Right forelimb (tissue), 1 donor: ENCODE measurements around the gene KIAA1143.

Experiments used
- DNase-seq: peaks from one replicate; pipeline ENCODE4 v3.0.0-alpha.2; 2018

The KIAA1143 gene

DNA sequence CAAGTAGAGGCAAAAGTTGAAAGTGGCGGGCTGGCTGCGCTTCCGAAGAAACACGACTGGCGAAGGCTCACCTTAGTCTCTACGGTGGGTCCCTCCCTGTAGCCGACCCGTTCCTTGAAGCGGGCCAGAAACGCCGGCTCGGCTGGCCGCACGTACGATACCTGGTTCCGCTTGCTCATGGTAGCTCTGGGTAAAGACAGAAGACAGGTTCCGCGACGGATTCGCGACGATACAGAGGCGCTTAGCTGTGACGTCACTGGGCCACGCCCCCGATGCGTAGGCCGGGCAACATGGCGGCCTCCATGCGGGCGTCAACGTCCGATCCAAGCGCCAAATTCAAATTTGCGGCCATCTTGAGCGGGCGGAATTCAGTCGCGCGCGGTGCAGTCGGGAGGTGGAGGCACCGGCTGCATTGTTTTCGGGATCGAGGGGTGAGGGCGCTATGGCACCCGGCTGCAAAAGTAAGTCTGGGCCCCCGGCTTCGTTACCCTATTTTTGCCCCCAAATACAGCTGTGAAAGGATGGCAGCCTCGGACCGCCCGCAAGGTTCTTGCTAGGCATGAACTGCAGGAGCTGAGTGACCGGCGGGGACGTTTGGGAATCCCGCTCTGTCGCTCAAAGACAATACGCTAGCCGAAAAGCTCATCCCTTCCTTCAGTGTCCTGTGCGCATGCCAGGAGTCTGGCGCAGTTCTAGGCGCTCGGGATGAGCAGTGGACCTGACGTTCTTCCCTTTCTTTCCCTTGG lies at the start of gene KIAA1143, which contains the start of gene KIF15:
KIAA1143 (minus strand) TSS at position 196 of the 746 bp plus-strand sequence; CDS start at position 179, 17 bp downstream.
KIF15 (plus strand) TSS at position 371 of the 746 bp plus-strand sequence; CDS start at position 443, 72 bp downstream.
- DNase-seq, result peak; percentile 98

DNA sequence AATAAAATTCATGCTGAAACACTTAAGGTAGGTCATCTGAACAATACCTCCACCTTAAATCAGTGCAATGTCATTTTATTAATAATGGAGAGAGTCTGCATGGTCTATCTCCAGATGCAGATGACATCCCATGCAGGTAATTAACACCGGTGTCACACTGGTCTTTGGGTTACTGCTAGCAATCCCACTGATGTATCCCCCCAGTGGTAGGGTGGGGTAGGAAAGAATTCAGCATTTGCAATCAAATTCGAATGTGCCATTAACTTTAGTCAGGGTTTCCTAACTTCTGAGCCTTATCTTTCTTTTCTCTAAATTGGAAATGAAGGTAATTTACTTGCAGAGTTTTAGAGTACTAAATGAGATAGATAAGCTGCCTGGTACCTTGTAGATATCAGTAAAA lies 44.5 kb upstream of the KIAA1143 start:
- DNase-seq, result no peak

- DNase-seq, result no peak
Observed at GRCh38 chr3:44803298-44803697, 41.9 kb upstream of the KIAA1143 start.

- DNase-seq, result no peak
Observed at GRCh38 chr3:44802011-44802410, 40.6 kb upstream of the KIAA1143 start.

GRCh38 chr3:44795197-44795596 lies 33.8 kb upstream of the KIAA1143 start:
- DNase-seq, result no peak

- DNase-seq, result no peak
Observed at GRCh38 chr3:44782891-44783290, 21.5 kb upstream of the KIAA1143 start.

DNA sequence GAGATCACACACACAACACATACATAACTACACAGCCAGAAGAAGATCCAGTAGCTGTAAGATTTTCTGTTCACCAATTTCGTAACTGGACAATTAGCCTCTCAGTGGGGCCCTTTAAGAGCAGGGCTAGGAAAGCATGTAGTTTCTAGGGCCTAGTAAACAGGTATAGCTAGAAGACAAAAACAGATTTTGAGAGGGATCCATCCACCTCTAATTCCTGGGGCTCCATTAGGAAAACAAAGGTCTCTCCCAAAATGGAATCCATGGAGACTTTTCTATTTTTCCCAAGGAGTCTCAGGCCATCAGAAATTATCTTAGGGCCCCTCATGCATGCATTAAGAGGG lies 10.7 kb upstream of the KIAA1143 start:
- DNase-seq, result no peak

- no peak for DNase-seq
Observed at GRCh38 chr3:44771424-44772098, 10.1 kb upstream of the KIAA1143 start.

DNA sequence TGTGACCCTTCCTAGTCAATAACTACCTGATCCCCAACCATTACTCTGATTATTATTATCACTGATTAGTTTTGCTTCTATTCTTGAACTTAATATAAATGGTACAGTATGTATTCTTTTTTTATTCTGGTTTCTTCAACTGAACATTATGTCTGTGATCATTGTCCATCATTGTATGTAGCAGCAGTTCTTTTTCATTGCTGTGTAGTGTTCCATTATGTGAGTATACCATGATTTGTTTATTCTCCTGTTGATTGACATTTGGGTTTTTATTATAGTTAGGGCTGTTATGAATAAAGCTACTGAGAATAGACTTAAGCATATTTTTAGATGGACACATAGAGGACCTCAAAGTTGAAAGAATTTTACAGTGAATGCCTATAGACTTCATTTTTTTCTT lies 2.8 kb upstream of the KIAA1143 start:
- DNase-seq, result no peak

DNA sequence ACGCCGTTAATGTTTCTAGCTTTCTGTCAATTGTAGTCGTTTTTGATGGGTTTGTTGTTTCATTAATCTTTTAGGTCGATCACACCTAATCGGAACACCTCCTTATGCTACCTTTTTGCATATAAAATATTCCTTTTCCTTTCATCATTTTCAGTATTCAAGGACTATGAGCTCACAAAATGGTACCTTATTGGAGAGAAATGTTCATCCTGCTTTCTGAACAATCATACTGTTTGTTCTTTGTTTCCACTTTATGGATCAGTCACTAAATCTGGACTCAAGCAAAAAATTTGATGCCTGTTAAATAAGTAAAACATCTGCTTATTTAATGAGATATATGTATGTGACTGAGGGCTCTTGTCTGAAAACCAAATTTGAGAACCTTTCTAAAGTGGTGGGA lies 1.3 kb upstream of the KIAA1143 start:
- no peak for DNase-seq

- no peak for DNase-seq
Observed at GRCh38 chr3:44762170-44762677, 805 bp upstream of the KIAA1143 start.

DNA sequence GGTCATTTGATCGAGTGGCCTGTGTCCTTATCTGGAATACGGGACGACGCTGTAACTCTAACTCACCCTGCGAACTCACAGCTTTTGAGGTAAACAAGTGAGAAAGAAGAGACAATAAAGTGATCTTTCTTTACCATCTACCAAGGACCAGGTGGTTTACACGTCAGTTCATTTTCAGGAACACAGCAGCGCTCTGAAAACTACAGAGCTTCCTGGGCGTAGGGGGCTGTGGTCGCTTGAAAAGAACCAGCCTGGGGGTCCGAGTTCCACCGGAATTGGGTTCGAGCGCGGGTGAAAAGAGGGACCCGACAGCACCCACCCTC lies 357 bp downstream of the KIAA1143 start:
- no peak for DNase-seq

DNA sequence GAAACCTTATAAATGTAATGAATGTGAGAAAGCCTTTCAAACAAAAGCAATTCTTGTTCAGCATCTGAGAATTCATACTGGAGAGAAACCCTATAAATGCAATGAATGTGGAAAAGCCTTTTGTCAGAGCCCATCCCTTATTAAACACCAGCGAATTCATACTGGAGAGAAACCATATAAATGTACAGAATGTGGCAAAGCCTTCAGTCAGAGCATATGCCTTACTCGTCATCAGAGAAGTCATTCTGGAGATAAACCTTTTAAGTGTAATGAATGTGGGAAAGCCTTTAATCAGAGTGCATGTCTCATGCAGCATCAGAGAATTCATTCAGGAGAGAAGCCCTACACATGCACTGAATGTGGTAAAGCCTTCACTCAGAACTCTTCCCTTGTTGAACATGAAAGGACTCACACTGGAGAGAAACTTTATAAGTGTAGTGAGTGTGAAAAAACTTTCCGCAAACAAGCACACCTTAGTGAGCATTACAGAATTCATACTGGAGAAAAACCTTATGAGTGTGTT lies 26.7 kb downstream of the KIAA1143 start:
- DNase-seq, result no peak

DNA sequence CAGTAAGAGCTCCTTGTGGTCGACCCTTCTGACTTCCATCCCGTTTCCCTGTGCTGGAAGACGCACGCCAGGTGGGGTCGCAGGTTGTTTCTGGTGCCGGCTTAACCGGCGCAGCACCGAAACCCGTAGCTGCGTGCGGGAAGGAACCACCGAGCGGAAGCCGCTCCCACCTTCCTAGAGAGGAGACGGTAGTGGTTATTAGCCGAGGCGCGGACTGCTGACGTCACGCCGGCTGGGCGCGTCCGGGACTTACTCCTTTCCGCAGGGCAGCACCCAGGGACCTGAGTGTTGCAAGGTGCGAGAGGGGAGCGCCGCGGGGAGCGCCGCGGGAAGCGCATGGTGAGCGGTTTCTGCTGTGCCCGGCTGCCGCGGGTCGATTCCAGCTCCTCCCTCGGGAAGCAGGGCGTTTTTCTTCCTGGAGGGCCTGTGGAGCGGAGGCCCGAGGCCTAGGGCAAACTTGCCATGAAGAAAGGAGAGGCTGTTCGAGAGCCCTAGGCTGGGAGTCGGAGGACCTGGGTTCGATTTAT lies 32.0 kb downstream of the KIAA1143 start, which contains the start of gene ZNF501:
ZNF501 (plus strand) TSS at position 252 of the 527 bp plus-strand sequence. CDS start 4,787 bp downstream, outside the sequence.
- DNase-seq, result peak; percentile 95

- no peak for DNase-seq
Observed at GRCh38 chr3:44722103-44722401, 39.4 kb downstream of the KIAA1143 start.

- DNase-seq, result no peak
Observed at GRCh38 chr3:44721231-44722102, 40.0 kb downstream of the KIAA1143 start.

GRCh38 chr3:44712455-44713075 lies 48.9 kb downstream of the KIAA1143 start, which contains the start of gene ZNF502:
Gene ZNF502 (plus strand): TSS chr3:44712660. CDS start chr3:44720262, 7,602 bp downstream.
- peak; percentile 94 for DNase-seq
